ENCODE results near the gene PRDM16. TPM values are rescaled to one million over a fixed set of nuclear protein-coding genes. Genes with fewer than 3 reads are reported as not detected.

Gene PRDM16
- total RNA-seq, 1 donor = 6.5 TPM

DNA sequence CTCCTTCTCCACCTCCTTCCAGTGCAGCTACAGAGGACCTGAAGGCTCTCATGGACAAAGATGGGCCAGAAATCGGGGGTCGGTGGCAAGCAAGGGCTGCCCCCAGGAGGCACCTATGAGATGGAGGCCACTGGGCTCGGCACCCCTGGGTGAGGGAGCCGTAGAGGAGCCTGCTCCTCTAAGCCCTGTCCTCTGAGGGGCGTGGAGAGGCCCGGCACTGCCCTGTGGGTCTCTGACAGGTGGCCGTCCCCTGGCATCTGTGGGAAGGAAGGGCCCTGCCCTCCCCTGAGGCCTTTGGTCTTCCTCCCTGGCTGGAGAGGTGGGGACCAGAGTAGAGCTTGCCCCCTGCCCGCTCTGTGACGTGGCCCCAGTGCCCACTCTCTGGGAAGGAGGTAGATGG lies 30.9 kb downstream of the PRDM16 start:
- Histone ChIP-seq H3K4me2 (ENCODE audit: insufficient read depth, low read length) (no peak overlapping the region), H3K4me1 (ENCODE audit: insufficient read depth, low read length) (no peaks in the 10 kb centered on the region), H3K27me3 (ENCODE audit: insufficient read depth, low read length) (no peaks in the 10 kb centered on the region), H4K20me1 (ENCODE audit: insufficient read depth, low read length) (peaks cover 6% of the 10 kb centered on the region), H2AFZ (ENCODE audit: low read length) (no peak overlapping the region), H3K79me2 (ENCODE audit: insufficient read depth, low read length) (no peaks in the 10 kb centered on the region), H3K9me3 (ENCODE audit: low read depth, low read length) (no peaks in the 10 kb centered on the region), H3K27ac (ENCODE audit: low read depth, low read length) (no peak overlapping the region), H3K36me3 (ENCODE audit: insufficient read depth, low read length) (no peaks in the 10 kb centered on the region), H3K4me3 (ENCODE audit: insufficient read depth, low read length) (no peak overlapping the region)
- TF ChIP-seq, protein P1, sequence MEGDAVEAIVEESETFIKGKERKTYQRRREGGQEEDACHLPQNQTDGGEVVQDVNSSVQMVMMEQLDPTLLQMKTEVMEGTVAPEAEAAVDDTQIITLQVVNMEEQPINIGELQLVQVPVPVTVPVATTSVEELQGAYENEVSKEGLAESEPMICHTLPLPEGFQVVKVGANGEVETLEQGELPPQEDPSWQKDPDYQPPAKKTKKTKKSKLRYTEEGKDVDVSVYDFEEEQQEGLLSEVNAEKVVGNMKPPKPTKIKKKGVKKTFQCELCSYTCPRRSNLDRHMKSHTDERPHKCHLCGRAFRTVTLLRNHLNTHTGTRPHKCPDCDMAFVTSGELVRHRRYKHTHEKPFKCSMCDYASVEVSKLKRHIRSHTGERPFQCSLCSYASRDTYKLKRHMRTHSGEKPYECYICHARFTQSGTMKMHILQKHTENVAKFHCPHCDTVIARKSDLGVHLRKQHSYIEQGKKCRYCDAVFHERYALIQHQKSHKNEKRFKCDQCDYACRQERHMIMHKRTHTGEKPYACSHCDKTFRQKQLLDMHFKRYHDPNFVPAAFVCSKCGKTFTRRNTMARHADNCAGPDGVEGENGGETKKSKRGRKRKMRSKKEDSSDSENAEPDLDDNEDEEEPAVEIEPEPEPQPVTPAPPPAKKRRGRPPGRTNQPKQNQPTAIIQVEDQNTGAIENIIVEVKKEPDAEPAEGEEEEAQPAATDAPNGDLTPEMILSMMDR (IDR thresholded peaks at IDR 0.05; ENCODE audit: extremely low read depth, low read depth, low read length) = no peak
- DNase-seq (ENCODE audit: insufficient read length, low spot score, missing footprints) = no peak

DNA sequence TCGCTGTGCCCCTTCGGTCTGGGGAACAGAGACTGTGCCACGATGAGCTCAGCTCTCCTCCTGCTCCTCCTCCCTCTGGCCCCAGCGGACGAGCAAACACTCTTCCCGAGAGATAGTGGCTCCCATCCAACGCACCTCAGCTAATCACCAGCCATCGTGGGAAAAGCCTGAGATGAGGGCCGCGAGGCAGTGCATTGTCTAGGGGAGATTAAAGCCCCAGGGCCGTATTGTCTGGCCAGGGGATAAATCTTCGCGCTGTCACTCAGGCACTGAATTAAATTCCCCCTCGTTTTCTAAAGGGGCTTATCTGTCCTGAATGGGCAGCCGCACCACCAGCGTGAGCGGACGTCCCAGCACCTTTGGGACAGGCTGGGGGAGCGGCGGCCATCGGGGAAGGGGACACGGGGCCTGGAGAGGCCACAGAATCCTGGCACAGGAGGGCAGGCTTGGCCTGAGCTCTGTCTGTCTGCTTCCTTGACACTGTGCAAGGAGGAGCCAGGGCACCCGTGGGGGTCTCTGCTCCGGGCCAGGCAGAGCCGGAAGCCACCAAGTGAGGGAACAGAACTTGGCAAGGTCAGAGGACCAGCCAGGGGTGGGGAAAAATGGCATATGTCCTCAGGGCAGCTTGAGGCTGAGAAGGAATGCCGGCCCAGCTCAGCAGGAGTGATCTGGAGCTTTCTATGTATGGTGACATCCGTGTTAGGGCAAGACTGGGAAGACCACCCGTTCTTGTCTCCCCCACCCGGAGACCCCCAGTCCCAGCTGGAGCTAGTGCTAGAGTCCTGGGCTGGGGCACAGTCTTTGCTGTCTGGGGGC lies 32.3 kb downstream of the PRDM16 start:
- Histone ChIP-seq H2AFZ (ENCODE audit: low read length) (no peak overlapping the region), H3K4me3 (ENCODE audit: insufficient read depth, low read length) (no peak overlapping the region), H3K9me3 (ENCODE audit: low read depth, low read length) (no peaks in the 10 kb centered on the region), H3K79me2 (ENCODE audit: insufficient read depth, low read length) (no peaks in the 10 kb centered on the region), H3K4me1 (ENCODE audit: insufficient read depth, low read length) (no peaks in the 10 kb centered on the region), H4K20me1 (ENCODE audit: insufficient read depth, low read length) (peaks cover 11% of the 10 kb centered on the region), H3K36me3 (ENCODE audit: insufficient read depth, low read length) (no peaks in the 10 kb centered on the region), H3K4me2 (ENCODE audit: insufficient read depth, low read length) (no peak overlapping the region), H3K27ac (ENCODE audit: low read depth, low read length) (no peak overlapping the region), H3K27me3 (ENCODE audit: insufficient read depth, low read length) (no peaks in the 10 kb centered on the region)
- TF ChIP-seq, protein P1 (IDR thresholded peaks at IDR 0.05; ENCODE audit: extremely low read depth, low read depth, low read length) = no peak
- no peak for DNase-seq (ENCODE audit: insufficient read length, low spot score, missing footprints)

DNA sequence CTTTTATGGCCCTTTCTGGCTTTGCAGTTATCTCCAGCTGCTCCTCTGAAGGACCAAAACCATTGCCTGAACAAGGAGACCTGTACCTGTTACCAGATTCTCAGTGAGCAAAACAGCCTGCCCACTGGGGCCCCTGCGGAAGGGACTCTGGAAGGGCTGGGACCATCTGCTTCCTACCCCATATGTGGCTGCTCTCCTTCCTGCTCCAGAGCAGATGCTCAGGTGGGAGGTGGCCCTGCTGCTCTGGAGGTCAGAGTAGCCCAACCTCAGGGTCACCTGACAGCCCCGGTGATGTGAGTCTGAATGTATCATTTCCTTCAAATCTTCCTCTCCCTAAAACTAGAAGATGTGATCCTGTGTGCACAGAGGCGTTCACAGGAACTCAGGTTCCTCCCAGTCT lies 33.6 kb downstream of the PRDM16 start:
- Histone ChIP-seq H4K20me1 (ENCODE audit: insufficient read depth, low read length) (peaks cover 8% of the 10 kb centered on the region), H3K36me3 (ENCODE audit: insufficient read depth, low read length) (no peaks in the 10 kb centered on the region), H3K4me1 (ENCODE audit: insufficient read depth, low read length) (no peaks in the 10 kb centered on the region), H3K79me2 (ENCODE audit: insufficient read depth, low read length) (no peaks in the 10 kb centered on the region), H3K27ac (ENCODE audit: low read depth, low read length) (no peak overlapping the region), H3K27me3 (ENCODE audit: insufficient read depth, low read length) (no peaks in the 10 kb centered on the region), H3K4me2 (ENCODE audit: insufficient read depth, low read length) (no peak overlapping the region), H3K4me3 (ENCODE audit: insufficient read depth, low read length) (no peak overlapping the region), H2AFZ (ENCODE audit: low read length) (no peak overlapping the region), H3K9me3 (ENCODE audit: low read depth, low read length) (no peaks in the 10 kb centered on the region)
- TF ChIP-seq, protein P1 (IDR thresholded peaks at IDR 0.05; ENCODE audit: extremely low read depth, low read depth, low read length) = no peak
- no peak for DNase-seq (ENCODE audit: insufficient read length, low spot score, missing footprints)

DNA sequence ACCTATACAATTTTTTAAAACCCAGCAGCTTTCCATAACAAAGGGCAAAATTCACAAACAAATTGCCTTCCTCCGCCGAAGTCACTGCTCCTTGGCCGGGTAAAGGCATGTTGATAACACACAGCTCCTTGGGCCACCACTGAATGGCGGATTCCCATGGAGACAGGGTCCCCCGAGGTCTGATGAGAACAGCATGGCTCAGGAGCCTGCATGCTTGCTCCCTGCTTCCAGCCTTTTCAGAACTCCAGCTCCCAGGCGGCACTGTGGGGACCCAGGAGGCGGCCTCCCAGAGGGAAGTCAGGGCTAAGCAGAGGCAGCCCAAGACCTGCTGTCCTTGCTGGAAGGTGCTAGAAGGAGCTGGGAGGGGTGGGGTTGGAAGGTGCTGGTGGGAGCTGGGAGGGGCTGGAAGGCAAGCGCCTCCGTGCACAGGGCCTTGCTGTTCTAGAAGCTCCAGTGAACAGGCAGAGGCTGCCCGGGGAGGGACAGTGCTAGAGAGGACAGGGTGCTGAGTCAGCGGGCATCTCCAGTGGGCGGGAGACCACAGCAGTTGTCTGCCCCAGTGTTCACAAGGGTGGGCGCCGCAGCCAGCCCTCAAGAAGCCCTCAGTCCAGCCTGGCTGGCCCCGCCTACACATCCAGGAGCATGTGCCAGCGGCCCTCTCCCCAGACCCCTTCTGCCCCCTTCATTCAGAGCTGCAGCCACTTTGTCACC lies 35.1 kb downstream of the PRDM16 start:
- peaks cover 8% of the 10 kb centered on the region for H4K20me1 ChIP-seq (ENCODE audit: insufficient read depth, low read length)
- no peak overlapping the region for H3K4me2 ChIP-seq (ENCODE audit: insufficient read depth, low read length)
- no peaks in the 10 kb centered on the region for H3K27me3 ChIP-seq (ENCODE audit: insufficient read depth, low read length)
- H3K27ac ChIP-seq (ENCODE audit: low read depth, low read length) = no peak overlapping the region
- H3K36me3 ChIP-seq (ENCODE audit: insufficient read depth, low read length) = no peaks in the 10 kb centered on the region
- TF ChIP-seq, protein P1 (IDR thresholded peaks at IDR 0.05; ENCODE audit: extremely low read depth, low read depth, low read length) = no peak
- no peaks in the 10 kb centered on the region for H3K79me2 ChIP-seq (ENCODE audit: insufficient read depth, low read length)
- no peaks in the 10 kb centered on the region for H3K9me3 ChIP-seq (ENCODE audit: low read depth, low read length)
- H3K4me3 ChIP-seq (ENCODE audit: insufficient read depth, low read length) = no peak overlapping the region
- H2AFZ ChIP-seq (ENCODE audit: low read length) = no peak overlapping the region
- no peaks in the 10 kb centered on the region for H3K4me1 ChIP-seq (ENCODE audit: insufficient read depth, low read length)
- no peak for DNase-seq (ENCODE audit: insufficient read length, low spot score, missing footprints)

Data from osteoblast (primary cell).